GM18505 (cell line): ENCODE measurements around the gene MTCL1.

Experiments used
- ATAC-seq: cut with Tn5 transposase; IDR thresholded peaks from one replicate; pipeline ENCODE4 v1.9.1; 2021; ENCODE audit not compliant: unreplicated experiment
- POLR2A ChIP-seq: IDR thresholded peaks from 4 replicates; pipeline ENCODE4 v1.6.1; 2011; ENCODE audit warnings: borderline replicate concordance; ENCODE audit not compliant: insufficient read depth, insufficient read length; ENCODE audit errors: extremely low read depth

Gene MTCL1

GRCh38 chr18:8696749-8697211, 8.6 kb upstream of the MTCL1 start:
- peak; percentile 71 for ATAC-seq
- no peak for TF ChIP-seq POLR2A

- TF ChIP-seq POLR2A: no peak
These were observed 6.2 kb upstream of the MTCL1 start for GRCh38 chr18:8699126-8699525.

GRCh38 chr18:8699948-8700347, 5.4 kb upstream of the MTCL1 start:
- TF ChIP-seq POLR2A: no peak
- ATAC-seq: no peak

More at GRCh38 chr18:8699126-8699525, 6.2 kb upstream of the MTCL1 start:
- no peak for ATAC-seq

GRCh38 chr18:8701546-8702118, 3.7 kb upstream of the MTCL1 start:
- TF ChIP-seq POLR2A: no peak
- ATAC-seq: no peak

GRCh38 chr18:8702668-8703067, 2.7 kb upstream of the MTCL1 start:
- no peak for ATAC-seq
- no peak for TF ChIP-seq POLR2A

GRCh38 chr18:8703092-8703709, 2.2 kb upstream of the MTCL1 start:
- no peak for TF ChIP-seq POLR2A
- no peak for ATAC-seq

- no peak for ATAC-seq
- no peak for TF ChIP-seq POLR2A
These were observed 1.5 kb upstream of the MTCL1 start for GRCh38 chr18:8703781-8704301.

- TF ChIP-seq POLR2A: no peak
- peak; percentile 86 for ATAC-seq
These were observed 757 bp upstream of the MTCL1 start for GRCh38 chr18:8704361-8705237.

GRCh38 chr18:8705961-8706790, 820 bp downstream of the MTCL1 start:
- ATAC-seq: peak; percentile 15
- no peak for TF ChIP-seq POLR2A

GRCh38 chr18:8706791-8707555, 1.6 kb downstream of the MTCL1 start:
- ATAC-seq: no peak
- TF ChIP-seq POLR2A: no peak

GRCh38 chr18:8707556-8708300, 2.4 kb downstream of the MTCL1 start:
- no peak for ATAC-seq
- no peak for TF ChIP-seq POLR2A

GRCh38 chr18:8708670-8709069, 3.3 kb downstream of the MTCL1 start:
- no peak for TF ChIP-seq POLR2A

More at GRCh38 chr18:8708670-8709069, 3.3 kb downstream of the MTCL1 start:
- no peak for ATAC-seq
